GM21515 (cell line): ENCODE data around the gene RSKR.
A peak's percentile ranks its signal among the peaks of the same experiment; 100 is the strongest.
"Not testable (repeated sequence)": the region's sequence is repeated elsewhere in the genome, so short reads cannot be mapped to it uniquely, and the experiment has no call there.

Experiments used
- ATAC-seq: cut with Tn5 transposase; IDR thresholded peaks from one replicate; pipeline ENCODE4 v1.9.1; 2021; ENCODE audit not compliant: unreplicated experiment

Gene RSKR, protein sequence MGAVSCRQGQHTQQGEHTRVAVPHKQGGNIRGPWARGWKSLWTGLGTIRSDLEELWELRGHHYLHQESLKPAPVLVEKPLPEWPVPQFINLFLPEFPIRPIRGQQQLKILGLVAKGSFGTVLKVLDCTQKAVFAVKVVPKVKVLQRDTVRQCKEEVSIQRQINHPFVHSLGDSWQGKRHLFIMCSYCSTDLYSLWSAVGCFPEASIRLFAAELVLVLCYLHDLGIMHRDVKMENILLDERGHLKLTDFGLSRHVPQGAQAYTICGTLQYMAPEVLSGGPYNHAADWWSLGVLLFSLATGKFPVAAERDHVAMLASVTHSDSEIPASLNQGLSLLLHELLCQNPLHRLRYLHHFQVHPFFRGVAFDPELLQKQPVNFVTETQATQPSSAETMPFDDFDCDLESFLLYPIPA

DNA sequence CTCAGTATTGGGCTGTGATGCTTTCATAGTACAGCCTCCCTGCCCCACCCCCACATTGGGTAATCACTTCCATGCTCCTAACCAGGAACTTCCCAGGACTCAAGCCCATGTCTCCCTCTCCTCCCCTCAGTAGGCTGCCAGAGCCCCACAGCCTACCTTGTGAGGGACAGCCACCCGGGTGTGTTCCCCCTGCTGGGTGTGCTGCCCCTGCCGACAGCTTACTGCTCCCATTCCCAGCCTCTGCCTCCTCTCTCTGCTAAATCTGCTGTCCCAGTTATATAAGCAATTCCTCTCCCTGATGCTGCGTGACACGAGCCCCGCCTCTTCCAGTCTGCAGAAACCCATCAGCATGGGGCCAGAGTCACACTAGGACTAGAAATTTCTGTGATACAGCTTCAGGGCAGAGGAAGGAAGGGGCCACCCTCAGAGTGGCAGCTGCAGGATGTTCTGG lies at the start of gene RSKR:
Gene RSKR, minus strand, starts transcription at position 255 of the 451 bp plus-strand sequence. Its CDS starts 24 bp downstream, at position 231.
- ATAC-seq, result no peak

DNA sequence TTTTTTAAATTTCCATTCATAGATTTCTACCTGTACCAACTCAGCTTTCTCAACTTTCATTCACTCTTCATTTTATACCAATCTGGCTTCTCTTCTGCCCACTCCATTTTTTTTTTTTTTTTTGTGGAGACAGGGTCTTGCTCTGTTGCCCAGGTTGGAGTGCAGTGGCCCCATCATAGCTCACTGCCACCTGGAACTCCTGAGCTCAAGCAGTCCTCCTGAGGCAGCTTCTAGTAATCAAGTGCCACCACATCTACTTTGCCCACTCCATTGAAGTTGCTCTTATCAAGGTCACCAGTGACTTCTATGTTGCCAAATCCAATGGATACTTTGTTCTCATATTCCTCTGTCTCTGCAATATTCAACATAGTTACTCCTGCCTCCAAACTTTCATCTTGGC lies 49.7 kb upstream of the RSKR start:
- ATAC-seq, result no peak

DNA sequence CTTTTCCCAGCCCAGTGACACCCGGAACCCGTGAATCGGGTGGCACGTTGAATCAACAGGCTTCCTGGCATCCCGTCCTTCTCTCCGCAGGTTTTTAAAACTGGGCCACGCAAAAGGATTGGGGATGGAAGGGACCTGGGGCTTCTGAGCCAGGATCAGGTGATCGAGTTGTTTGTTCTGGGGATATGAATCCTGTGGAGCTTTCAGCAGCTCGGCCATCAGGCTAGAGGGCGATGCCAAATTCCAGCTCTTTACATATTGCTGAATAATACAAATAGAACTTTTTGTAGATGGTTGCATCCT lies 48.5 kb upstream of the RSKR start:
- no peak for ATAC-seq

DNA sequence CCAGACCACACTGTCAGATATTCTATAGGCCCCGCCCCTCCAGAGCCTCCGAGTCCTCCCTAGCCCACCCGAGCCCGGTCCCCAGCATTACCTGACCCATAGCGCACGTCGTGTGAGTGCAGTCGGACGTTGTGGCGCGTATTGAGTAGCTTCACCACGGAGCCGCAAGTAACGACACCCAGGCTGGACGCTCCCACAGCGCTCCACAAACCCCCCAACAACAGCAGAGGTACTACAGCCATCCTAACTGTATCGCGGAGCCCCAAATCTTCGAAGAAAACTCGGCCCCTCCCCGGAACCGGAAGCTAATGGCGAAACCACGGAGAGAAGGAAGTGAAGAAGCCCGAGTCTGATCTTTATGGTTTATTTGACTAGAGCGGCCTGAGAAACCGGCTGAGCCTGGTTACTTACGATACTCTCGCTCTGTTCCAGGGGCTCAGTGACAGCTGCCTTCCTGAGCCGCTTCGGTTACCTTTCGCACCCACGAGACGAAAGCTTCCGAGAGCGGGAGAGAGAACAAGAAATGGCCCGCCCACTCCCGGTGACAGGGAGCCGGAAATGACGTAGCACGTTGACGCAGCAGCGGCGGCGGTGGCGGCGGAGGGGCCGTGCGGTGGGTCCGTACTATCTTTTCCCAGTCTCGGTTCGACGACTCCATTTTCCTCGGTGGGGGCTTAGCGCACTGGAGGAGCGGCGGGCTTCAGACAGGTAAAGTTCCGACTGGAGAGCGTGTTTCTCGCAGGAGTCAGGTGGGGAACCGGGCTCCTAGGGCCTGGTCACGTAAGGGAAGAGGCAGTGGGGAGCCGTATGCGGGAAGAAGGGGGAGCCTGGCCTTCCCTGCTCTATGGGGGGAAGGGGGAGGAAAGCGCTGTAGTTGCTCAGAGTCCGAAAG lies 47.9 kb upstream of the RSKR start, which contains the start of the genes SDF2 and SUPT6H:
Gene SDF2, minus strand, starts transcription at position 272 of the 892 bp plus-strand sequence. Its CDS starts 30 bp downstream, at position 242.
Gene SUPT6H, plus strand, starts transcription at position 571 of the 892 bp plus-strand sequence. CDS start 11,197 bp downstream, outside the sequence.
- ATAC-seq, result peak; percentile 75

DNA sequence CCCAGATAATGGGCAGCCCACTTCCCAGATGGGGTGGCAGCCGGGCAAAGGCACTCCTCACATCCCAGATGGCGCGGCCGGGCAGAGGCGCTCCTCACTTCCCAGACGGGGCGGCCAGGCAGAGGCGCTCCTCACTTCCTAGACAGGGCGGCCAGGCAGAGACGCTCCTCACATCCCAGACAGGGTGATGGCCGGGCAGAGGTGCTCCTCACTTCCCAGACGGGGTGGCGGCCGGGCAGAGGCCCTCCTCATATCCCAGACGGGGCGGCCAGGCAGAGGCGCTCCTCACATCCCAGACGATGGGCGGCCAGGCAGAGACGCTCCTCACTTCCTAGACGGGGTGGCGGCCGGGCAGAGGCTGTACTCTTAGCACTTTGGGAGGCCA lies 45.5 kb upstream of the RSKR start:
- not testable (repeated sequence) for ATAC-seq

DNA sequence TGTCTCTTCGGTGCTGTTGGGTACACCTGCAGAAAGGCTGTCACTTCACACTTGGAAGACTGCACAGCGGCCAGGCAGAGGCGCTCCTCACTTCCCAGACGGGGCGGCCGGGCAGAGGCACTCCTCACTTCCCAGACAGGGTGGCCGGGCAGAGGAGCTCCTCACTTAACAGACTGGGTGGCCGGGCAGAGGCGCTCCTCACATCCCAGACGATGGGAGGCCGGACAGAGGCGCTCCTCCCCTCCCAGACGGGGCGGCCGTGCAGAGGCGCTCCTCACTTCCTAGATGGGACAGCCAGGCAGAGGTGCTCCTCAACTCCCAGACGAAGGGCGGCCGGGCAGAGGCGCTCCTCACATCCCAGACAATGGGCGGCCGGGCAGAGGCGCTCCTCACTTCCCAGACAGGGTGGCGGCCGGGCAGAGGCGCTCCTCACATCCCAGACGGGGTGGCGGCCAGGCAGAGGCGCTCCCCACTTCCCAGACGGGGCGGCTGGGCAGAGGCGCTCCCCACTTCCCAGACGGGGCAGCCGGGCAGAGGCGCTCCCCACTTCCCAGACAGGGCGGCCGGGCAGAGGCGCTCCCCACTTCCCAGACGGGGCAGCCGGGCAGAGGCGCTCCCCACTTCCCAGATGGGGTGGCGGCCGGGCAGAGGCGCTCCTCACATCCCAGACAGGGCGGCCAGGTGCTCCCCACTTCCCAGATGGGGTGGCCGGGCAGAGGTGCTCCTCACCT lies 44.9 kb upstream of the RSKR start:
- not testable (repeated sequence) for ATAC-seq

DNA sequence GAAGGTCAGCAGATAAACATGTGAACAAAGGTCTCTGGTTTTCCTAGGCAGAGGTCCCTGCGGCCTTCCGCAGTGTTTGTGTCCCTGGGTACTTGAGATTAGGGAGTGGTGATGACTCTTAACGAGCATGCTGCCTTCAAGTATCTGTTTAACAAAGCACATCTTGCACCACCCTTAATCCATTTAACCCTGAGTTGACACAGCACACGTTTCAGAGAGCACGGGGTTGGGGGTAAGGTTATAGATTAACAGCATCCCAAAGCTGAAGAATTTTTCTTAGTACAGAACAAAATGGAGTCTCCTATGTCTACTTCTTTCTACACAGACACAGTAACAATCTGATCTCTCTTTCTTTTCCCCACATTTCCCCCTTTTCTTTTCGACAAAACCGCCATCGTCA lies 44.4 kb upstream of the RSKR start:
- ATAC-seq, result not testable (repeated sequence)

DNA sequence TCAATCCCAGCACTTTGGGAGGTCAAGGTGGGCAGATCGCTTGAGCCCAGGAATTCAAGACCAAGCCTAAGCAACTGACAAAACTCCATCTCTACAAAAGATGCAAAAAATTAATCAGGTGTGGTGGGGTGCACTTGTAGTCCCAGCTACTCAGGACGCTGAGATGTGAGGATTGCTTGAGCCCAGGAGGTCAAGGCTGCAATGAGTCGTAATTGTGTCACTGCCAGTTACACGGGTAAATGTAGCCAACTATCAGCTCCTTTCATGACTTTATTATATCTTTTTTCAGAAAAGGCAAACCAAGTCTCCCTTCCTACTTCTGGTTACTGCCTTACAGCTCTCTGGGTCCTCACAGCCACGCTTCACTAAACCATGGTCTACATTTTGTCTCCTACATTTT lies 43.8 kb upstream of the RSKR start:
- ATAC-seq, result no peak

DNA sequence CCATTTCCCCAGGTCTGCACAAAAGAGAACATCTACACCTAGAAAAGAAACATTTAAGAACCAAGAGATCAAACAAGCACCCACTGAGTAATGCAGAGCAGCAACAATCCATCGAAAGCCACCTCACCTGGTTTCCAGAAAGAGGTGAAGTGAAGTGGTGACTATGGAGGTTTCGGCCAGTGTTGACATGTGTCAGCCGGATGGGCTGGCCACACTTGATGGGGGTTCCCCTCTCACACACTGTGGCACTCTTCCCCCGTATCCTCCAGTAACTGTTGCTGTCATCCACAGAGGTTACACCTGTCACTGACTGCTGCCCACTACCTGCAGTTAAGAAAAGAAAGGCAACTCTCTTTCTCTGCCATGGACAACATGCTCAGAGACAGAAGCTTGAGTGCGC lies 41.2 kb upstream of the RSKR start:
- ATAC-seq, result no peak

DNA sequence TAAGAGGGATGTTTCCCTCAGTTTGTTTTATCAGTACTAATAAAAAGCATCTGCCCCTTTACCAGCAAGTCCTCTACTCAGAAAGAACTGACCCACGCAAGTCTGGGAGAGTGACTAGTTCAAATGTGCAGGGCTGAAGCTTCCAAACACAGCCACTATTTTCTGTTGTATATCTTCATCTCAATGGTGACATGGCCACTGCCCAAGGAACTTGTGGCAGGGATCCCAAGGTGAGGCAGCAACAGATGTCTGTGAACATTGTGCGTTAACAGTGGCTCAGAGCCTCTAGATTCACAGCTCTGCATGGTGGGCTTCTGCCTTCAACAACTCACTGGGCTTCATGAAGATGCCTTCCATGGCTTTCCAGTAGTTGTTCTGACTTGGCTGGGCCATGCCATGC lies 34.7 kb upstream of the RSKR start:
- ATAC-seq, result no peak

DNA sequence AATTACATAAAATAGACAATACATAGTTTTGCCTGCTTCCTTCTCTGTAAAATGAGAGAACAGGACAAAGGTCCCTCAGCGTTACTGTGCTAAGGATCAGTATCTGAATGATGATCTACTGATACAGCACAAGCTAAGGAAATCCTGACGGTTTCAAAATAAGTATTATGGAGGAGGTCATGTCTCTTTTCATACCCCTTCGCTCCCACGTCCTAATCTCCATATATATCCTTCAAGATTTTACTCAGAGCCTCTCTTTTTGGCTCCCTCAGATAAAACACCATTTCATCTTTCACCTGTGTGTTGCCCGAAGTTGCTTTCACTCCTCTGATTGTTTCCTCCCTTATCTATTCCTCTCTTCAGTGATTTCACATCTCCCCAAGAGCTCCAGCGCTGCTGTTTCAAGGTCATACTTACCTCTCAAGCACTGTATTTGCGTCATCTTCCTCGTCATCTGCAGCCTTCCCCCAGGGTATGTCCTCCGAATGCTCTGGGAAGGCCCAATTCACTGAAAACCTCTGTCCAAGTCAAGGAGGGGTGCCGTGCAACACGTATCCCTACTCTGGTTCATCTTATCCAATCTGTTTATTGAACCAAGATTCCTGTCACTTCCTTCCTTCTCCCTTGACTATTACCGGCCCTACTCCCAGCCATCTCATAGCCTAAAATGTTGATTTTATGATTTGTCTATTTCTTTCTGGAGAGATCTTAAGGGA lies 32.2 kb upstream of the RSKR start:
- ATAC-seq, result no peak

DNA sequence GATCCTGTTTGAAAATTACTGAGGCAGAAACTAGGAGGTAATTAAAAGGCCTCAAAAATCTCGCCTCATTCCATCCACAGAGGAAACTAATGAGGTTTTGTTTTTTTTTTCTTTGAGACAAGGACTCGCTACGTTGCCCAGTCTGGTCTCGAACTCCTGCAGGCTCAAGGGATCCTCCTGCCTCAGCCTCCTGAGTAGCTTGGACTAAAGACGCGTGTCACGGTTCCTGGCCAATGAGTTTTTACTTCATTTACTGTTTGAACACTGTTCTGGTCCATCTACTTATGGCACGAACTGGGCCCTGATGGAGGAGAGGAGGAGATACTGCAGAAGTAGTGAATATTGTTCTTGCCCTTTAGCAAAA lies 31.6 kb upstream of the RSKR start:
- ATAC-seq, result no peak

DNA sequence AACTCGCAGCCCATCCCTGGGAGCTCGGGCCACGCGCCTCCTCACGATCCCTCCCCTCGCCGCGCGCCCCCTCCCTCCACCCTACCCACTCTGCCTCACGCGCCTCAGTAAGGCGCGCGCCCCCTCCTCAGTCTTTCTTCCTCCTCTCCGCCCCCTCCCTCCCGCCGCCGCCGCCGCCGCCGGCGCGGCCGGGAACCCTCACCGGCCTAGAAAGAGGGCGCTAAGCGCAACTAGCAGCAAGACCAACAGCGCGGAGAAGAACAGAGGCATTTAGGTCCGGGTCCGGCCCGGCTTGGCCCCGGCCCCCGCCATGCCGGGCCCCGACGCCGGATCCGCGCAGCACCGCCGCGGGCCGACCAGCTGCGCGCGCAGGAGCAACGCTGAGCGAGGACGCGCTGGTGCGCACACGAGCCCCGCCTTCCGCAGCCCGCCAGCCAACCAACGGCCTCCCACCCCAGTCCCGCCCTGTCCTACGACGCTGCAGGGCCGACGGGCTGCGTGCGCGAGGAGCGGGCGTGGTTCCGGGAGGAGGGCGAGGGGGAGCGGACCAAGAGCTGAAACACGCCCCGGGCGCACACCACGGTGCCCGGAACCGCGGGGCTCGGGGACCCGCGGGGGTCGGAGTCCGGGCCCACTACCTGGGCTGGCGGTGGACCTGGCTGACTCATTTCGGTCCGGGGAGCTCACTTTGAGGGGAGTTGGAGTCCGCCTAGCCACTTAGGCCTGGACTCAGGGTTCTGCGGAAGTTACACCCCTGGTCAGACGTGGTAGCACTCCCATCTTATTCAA lies 31.0 kb upstream of the RSKR start, which contains the start of gene BLTP2:
Gene BLTP2, minus strand, starts transcription at position 372 of the 789 bp plus-strand sequence. Its CDS starts 102 bp downstream, at position 270.
- peak; percentile 90 for ATAC-seq

DNA sequence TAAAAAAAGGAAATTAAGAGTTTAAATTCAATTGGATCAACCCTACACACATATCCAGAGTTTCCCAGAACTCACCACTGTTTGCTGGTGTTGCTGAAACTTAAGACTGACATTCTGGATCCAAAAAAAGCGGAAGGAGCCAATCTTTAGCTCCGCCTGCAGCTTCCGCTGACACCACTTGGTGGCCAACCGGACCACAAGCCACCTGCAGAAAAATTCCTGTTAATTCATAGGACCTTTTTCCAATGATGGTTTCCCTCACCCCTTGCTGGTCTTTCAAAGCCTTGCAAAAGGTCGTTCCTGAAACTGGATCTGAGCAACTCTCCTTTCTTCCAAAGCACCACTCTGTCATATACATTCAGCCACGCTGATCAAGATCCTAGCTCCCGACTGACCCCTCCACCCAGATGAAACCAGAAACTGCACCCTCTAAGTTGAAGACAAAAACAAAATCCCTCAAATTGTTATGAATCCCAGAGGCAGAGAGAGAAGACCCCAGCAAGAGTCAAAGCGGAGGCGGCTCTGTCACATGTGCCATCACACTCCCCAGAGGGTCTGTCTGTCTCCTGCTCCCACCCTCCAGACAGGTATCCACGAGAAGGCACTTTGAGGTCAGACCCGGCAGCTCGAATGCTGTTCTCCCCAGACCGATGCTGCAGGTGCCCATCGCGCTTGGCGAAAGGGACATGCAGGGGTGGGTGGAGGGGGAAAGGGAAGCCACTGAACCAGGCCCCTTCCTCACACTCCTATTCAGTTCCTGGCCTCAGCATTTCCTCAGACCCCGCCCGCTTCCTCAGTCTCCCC lies 30.2 kb upstream of the RSKR start:
- peak; percentile 2 for ATAC-seq

DNA sequence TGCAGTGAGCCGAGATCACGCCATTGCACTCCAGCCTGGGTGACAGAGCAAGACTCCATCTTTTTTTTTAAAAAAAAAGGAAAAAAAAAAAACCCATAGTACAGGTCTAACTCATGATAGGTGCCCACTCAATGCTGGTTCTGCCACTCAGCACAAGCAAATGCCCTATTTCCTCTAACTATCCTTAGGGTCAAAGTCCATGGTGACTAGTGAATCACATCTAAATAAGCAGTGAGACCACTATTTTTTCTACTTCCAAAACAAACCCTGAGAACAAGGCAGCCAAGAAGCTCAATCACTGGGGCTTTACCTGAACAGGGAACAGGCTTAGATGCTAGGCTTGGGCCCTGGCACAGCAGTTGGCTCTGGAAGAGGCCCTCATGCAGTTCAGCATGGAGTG lies 27.6 kb upstream of the RSKR start:
- no peak for ATAC-seq

DNA sequence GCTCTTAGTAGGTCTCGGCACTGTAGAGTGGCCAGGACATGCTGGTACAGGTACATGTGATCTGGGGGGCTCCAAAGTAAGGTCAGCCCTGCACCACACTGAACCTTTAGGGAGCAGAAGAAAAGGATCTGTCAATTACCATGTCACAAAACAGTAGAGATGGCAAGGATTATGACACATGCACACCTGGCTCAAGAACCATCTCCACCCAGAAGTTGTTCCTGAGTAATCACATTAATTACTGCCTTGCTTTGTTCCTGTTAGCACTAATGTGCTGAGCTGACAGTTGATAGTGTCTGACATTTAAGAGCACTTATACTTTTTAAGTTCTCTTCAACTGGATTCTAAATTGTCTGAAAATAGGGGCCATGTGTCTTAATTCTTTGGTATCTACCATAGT lies 21.5 kb upstream of the RSKR start:
- no peak for ATAC-seq

DNA sequence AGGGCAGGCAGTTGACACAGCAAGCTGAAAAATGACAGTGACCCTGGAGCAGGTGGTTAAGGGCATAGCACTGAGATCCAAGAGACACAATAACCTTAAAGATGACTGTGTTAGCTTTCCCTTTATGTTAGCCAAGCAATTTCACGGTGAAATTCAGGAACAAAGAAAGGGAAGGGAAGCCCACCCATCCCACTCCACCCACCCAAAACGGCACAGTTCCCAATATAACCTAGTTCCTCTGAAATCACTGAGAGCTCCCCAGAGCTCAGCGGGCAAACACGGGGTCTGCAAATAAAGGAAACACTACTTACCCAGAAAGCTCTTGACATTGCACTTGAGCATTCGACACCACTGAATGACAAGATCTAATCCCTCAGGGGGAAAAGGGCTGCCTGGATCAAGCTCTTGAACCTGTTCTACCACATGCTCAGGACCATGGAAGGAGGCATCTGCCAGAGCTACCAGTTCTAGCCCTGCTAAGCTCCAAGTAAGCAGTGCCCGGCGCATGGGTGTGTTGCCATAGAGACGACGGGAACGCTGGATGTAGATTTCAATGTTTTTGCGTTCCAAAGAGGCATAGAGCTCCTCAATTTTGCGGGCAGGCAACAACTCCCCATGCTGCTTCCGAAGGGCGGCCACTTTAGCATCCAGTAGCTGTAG lies 20.4 kb upstream of the RSKR start:
- no peak for ATAC-seq

DNA sequence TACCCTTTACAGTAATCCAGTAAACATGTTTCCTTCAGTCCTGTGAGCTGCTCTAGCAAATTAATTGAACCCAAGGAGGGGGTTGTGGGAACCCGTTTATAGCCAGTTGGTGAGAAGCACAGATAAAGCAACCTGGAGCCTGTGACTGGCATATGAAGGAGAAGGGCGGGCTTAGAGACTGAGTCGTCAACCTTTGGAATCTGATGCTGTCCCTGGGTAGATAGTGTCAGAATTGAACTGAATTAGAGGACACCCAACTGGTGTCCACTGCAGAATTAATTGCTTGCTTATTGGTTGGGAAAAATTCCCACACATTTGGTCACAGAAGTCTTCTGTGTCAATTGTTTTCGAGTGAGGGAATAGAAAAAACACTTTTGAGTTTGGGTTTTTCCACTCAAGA lies 12.8 kb upstream of the RSKR start:
- ATAC-seq, result no peak
